MV-4-11 (cell line): ENCODE data around the gene ZNF10.

Source experiments
- DNase-seq: peaks from one replicate; lab custom pipeline; 2025; lab: John Stamatoyannopoulos, UW

The ZNF10 gene

DNA sequence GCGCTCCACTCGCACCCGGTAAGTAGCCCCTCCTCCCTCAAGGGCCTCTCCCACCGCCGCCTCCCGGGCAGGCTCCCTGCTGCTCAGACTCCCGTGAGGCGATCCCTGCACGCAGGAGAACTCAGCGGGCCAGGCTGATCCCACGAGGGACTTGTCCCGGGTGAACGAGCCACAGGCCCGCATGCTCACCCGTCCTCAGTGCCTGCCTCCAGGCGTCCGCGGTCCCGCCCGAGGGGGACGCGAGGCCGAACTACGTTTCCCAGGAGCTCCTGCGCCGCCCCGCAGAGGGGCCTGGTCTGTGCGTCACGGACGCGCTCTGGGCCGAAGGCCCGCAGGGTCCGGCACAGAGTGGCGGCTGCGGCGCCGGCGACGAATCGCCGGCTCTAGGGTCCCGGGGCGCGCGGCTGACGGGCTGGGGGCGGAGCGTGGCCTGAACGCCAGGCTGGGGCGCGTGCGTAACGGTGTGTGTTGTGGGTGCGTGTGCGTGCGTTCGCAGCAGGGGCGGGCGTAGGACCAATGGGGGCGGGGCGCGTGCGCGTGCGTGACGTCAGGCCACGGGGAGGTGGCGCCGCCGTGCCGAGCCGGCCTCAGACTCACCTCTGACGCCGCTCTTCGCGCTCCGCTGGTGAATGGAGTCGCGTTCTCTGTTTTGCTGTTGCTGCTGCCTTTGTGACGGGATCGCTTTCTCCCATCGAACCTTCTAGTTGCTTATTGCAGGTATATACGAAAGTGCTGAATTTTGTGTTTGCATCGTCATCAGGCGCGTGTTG is at the start of gene ZNF10, which contains the start of gene ZNF891:
Gene ZNF10 (plus strand): TSS at position 590 of the 770 bp plus-strand sequence. CDS start 13,866 bp downstream, outside the sequence.
Gene ZNF891 (minus strand): TSS at position 237 of the 770 bp plus-strand sequence. CDS start 8,356 bp downstream, outside the sequence.
- DNase-seq, result peak; percentile 88

DNA sequence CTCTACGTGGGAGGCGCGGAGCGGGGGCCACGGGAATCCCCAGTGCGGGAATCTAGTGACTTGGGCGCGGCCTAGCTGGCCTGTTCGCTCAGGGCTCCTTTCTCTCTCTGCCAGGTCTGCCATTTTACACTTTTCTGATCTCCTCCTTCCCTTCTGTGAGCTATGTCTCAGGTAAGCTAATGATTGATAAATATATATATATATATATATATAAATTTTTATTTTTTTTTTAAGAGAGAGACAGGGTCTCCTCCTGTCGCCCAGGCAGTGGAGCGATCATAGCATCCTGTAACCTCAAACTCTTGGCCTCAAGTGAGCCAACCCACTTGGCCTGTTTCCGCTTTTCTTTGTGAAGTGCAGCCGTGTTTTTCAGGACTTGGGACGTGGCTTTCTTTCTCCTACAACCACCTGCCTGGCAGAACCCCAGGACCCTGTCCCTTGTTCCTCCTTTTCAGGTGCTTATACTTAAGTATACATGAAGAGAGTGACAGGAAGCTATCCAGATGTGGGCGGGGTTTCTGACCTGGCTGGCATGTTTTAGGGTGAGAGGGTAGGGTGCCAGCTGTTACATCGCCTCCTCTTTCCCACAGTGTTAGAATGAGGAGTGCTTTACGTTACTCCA is 49.2 kb upstream of the ZNF10 start:
- no peak for DNase-seq

DNA sequence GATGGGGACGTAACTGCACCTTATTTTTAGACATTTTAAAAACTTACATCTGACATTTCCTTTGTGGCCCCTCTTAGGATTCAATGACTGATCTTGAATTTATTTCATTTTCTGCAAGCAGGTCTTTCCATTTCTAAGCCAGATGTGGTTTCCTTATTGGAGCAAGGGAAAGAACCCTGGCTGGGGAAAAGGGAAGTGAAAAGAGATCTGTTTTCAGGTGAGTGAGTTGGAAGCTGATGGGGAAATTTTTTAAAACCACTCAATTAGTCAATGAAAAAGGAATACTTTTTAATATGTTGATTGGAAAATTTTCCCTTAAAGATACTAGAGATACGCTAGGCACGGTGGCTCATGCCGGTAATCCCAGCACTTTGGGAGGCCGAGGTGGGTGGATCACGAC is 47.1 kb upstream of the ZNF10 start:
- no peak for DNase-seq

DNA sequence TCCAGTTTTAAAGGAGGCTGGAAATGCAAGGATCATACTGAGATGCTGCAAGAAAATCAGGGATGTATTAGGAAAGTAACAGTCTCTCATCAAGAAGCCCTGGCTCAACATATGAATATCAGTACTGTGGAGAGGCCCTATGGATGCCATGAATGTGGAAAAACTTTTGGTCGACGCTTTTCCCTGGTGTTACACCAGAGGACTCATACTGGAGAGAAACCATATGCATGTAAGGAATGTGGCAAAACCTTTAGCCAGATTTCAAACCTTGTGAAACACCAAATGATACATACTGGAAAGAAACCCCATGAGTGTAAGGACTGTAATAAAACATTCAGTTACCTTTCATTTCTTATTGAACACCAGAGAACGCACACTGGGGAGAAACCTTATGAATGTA is 24.8 kb upstream of the ZNF10 start:
- no peak for DNase-seq

DNA sequence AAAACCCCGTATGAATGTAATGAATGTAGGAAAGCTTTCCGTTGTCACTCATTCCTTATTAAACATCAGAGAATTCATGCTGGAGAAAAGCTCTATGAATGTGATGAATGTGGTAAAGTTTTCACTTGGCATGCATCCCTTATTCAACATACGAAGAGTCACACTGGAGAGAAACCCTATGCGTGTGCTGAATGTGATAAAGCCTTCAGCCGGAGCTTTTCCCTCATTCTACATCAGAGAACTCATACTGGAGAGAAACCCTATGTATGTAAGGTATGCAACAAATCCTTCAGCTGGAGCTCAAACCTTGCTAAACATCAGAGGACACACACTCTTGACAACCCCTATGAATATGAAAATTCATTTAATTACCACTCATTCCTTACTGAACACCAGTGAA is 24.2 kb upstream of the ZNF10 start:
- peak; percentile 4 for DNase-seq

DNA sequence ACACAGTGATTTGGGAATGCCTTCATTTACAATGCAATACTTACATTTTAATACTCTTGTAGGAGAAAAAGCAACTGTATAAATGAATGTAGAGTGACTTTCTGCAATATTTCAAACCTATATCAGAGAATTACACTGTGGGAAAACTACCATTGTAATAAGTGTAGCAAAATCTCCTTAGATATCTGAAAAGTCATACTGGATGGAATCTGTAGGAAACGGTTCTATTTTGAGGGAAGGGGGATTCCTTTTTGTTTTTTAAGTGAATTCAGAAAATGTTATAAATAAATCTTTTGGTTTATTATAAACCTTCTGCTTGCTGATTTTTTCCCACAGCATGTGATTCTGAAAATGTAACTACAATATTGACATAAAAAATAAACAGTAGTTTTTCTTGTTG is 23.3 kb upstream of the ZNF10 start:
- DNase-seq, result no peak

DNA sequence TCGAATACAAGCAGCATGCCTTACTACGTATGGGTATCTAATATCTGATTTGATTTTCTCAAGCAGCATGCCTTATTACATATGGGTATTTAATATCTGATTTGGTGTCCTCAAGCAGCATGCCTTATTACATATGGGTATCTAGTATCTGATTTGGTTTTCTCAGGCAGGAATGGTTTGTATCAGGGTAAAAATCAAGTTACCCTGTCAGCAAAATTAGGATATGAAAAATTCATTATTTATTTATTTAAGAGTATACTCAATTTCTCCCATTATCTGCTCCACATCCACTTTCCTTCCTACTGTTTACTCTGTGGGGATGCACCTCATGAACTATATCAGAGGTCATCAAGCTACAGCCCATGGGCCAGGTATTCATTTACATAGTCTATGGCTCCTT is 22.3 kb upstream of the ZNF10 start:
- DNase-seq, result no peak

DNA sequence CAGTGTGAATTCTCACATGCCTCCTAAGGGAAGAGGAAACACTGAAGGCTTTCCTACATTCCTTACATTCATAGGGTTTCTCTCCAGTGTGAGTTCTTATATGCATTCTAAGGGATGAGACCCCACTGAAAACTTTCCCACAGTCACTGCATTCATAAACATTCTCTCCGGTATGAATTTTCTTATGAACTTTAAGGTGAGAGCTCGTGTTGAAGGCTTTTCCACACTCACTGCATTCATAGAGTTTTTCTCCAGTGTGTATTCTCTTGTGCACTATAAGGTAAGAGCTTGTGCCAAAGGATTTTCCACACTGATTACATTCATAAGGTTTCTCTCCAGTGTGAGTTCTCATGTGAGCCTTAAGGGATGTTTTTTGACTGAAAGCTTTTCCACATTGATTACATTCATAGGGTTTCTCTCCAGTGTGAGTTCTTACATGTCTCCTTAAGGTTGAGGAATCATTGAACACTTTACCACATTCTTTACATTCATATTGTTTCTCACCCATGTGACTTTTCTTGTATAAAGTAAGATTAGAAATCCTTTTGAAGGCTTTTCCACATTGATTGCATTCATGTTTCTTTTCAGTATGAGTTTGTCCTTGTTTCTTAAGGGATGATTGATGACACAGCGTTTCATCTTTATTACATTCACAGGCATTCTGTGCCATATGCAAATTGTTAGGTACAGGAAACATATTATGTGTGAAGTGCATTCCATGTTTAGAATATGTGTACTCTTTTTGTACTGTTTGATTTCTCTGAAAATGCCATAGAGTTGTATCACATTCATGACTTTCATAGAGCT is 9.8 kb upstream of the ZNF10 start:
- peak; percentile 22 for DNase-seq

DNA sequence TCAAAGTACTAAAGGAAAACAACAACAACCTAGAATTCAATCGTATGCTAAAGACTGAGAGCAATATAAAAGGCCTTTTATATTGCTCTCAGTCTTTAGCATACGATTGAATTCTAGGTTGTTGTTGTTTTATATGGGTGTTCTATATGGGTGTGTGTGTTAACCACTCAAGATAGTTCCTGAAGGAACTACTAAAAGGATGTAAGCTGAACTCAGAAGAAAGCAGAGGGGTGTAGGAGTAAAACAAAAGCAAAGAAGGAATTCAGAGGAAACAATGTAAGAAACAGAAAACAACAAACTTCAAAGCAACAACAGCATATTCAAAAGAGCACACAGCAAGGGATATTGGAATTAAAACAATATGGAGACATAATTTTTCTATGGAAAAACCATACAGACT is 5.8 kb upstream of the ZNF10 start:
- no peak for DNase-seq

DNA sequence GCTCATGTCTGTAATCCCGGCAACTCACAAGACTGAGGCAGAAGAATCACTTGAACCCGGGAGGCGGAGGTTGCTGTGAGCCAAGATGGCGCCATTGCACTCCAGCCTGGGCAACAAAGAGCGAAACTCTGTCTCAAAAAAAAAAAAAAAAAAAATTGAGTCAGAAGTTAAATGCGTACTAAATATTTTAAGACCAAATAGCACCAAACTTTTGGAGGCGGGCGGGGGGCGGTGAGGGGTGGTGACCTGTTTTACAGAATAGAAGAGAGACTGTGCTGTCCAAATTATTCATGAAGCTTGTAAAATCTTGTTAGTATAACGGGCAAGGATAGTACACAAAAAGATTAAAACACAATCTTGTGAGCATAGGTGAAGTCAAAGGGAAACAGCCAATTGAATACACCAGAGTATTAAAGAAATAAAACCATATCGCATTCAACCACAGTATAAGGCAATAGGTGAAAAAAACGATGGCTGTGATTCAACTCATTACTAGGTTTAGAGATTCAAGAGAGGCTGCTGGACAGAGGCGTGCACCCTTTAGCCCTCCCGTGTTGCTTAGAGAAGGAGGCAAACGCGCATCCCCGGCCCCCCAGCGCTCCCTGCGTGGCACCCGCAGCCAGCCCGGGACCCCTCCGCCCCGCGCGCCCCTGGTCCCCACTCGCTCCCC is 924 bp upstream of the ZNF10 start:
- no peak for DNase-seq

DNA sequence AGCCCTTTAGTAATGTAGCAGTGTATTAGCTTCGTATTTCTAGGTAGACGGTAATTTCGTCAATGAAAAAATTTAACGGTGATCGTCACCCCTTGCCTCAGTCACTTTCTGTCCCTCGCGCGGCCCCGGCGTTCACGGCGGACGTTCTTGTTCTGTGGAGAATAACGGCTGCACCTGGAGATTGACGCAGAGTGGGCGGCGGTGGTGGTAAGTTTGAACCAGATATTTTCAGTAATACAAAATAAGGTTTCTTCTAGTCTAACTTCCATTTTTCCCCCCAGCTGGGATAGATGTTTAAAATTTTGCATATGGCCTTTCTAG is 341 bp downstream of the ZNF10 start:
- no peak for DNase-seq

DNA sequence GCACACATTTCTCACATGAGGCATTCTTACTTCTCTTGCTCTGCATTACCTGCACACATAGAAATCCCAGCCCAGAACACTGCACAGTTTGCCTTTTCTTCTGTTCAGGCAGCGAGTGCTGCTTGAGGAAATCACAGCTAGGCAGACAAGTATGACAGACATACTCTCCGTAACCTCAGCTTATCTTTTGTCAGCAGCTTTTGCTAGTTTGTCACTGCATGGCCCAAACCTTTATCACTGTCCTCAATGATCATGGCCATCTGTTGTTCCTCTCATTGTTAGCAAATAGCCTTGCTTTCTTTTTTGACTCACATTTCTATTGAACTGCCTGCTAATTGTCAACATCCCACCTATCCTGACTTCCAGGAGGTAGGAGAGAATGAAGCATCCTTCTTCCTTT is 5.3 kb downstream of the ZNF10 start:
- no peak for DNase-seq

DNA sequence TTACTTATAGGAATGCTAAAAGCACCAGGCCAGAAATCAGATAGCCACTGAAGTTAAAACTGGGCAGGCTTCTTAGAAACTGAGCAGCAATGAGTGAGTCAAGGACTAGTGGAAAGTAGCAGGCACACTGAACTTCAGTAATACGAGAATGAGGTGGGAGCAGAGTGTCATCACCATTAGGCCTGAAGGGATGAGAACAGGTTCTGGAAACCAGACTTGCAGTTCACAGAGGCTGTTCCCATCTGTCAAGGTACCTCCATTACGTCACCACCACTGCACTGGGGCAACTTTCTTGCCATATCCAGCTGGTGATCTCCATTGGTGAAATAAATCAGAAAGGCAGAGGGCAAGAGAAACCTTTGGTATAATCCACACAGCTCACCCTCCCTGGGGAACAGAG is 15.6 kb downstream of the ZNF10 start:
- no peak for DNase-seq

DNA sequence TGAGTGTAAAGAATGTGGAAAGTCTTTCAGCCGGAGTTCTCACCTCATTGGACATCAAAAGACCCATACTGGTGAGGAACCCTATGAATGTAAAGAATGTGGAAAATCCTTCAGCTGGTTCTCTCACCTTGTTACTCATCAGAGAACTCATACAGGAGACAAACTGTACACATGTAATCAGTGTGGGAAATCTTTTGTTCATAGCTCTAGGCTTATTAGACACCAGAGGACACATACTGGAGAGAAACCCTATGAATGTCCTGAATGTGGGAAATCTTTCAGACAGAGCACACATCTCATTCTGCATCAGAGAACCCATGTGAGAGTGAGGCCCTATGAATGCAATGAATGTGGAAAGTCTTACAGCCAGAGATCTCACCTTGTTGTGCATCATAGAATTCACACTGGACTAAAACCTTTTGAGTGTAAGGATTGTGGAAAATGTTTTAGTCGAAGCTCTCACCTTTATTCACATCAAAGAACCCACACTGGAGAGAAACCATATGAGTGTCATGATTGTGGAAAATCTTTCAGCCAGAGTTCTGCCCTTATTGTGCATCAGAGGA is 25.8 kb downstream of the ZNF10 start:
- no peak for DNase-seq

DNA sequence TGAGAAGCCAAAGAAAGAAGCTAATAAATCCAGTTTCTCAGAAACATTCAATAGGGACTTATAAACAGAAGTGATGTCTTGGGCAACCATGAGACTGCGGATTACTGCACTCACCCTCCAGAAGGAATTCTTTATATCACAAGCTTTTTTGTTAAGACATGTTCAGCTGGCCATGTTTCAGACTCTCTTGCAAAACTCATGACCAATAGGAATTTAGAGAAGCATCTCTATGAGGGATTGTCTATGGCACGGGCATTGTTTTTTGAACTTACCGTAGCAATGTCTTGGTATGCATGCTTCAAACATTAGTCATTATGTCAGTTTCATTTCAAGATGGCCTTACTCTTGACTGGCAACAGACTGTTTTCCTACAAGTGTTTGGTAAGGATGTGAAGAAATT is 35.3 kb downstream of the ZNF10 start:
- DNase-seq, result no peak

DNA sequence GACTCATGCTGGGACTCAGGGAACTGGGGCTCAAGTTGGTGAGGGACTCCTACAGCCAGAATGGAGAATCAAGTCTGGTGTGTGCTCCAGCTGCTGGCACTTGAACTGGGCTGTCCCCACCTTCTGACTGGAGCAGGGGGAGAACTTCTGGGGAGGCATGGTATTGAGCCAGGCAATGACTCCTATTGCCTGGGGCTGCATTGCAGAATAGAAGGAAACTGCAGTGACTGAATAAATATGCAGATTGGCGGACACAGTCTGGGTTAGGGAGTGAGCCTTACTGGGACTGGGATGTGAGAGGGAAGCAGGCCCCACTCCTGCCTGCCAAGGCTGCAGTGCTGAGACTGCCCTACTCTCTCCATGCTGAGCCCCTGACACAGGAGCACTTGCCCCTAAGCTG is 42.1 kb downstream of the ZNF10 start:
- no peak for DNase-seq

DNA sequence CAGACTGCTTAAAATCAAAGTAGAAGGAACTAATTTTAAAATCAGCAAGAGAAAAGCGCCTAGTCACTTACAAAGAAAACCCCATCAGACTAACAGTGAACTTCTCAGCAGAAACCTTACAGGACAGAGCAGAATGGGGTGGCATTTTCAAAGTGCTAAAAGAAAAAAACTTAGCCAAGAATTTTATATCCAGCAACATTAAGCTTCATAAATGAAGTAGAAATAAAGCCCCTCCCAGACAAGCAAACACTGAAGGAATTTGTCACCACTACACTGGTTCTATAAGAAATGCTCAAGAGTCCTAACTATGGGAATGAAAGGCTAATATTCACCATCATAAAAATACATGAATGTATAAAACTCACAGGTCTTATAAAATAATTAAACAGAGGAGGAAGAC is 44.5 kb downstream of the ZNF10 start:
- no peak for DNase-seq

DNA sequence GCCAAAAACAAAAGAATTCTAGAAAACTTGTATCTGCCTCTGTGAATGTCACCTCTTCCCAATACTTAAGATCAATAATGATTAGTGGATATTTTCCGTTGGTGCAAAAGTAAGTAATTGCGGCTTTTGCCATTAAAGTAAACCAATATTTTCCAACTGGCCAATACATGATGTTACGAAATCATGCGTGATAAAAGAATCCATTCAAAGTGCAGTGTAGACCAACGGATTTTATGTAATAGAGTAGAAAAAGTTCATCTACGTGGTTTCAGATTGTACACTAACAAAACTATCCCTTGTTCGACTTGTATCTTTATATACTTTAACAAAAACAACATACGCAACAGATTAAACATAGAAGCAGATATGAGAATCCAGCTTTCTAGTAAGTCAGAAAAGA is 50.2 kb downstream of the ZNF10 start:
- DNase-seq, result no peak

DNA sequence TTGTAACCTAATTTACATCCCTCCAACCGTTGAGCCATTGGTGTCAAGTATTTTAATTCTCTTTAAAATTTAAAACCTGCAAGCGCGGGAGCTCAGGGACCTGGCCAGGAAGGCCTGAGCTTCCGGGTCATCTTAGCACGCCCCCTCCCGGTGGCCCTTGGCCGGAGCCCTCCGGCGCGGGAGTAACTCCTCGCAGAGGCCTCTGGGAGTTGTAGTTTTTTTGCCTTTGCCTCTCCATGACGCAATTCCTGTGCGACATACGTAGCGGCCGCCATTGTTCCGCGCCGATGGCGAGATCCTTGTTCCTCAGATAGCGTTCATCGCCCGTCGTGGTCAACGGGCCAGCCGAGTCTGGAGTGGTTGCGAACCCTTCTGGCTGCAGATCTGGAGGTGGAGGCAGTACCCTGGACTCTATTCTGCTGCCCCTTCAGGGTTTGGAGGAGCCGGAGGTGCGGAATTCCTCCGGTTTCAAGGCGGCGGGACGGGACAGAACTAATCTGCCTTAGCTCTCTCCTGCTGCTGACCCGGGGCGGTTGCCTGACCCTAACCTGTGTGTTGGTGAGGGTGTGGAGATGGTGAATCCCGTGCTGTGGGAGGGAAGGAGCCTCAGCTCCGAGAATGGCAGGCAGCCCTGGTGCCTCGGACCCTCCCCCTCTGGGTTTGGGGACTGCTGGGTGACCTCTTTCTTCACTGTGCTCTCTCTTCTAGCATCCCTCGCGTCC is 51.0 kb downstream of the ZNF10 start, which contains the start of gene ZNF268:
Gene ZNF268 (plus strand): TSS at position 258 of the 722 bp plus-strand sequence. CDS start 503 bp downstream, outside the sequence.
- DNase-seq, result peak; percentile 95

DNA sequence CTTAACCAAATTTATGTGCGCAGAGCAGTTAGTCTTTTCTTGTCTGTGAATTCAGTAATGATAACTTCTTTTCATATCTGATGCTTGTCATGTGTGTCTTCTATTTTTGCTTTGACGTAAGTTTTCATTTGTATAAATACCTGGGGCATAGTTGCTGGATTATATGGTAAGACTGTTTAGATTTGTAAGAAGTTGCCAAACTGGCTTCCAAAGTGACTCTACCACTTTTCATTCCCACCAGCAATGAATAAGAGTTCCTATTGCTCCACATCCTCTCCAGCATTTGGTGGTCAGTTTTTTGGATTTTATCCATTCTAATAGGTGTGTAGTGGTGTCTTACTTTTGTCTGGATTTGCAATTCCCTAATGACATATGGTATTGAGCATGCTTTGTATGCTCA is 59.7 kb downstream of the ZNF10 start:
- DNase-seq, result no peak

DNA sequence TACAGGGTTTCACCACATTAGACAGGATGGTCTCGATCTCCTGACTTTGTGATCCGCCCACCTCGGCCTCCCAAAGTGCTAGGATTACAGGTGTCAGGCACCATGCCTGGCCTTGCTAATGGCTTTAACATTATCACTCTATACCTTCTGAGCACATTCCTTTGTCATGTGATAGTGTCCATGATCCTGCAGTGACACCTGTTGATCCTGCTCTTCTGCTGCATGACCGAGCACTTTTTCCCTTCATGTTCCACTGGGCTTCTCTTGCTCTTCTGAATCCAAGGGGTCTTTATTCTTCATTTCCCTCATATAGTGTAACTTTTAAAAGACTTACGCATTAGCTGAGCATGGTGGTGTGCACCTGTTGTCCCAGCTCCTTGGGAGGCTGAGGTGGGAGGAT is 62.4 kb downstream of the ZNF10 start:
- DNase-seq, result no peak
